ENCODE results near the gene ECE1. TPM values are rescaled to one million over a fixed set of nuclear protein-coding genes. Genes with fewer than 3 reads are reported as not detected.

Gene ECE1
- total and polyA plus RNA-seq, 2 of the 8 experiments (the other 6 are each of a cell fraction or from before 2014, with no cell fraction given), result 21.4 to 36.8 TPM

DNA sequence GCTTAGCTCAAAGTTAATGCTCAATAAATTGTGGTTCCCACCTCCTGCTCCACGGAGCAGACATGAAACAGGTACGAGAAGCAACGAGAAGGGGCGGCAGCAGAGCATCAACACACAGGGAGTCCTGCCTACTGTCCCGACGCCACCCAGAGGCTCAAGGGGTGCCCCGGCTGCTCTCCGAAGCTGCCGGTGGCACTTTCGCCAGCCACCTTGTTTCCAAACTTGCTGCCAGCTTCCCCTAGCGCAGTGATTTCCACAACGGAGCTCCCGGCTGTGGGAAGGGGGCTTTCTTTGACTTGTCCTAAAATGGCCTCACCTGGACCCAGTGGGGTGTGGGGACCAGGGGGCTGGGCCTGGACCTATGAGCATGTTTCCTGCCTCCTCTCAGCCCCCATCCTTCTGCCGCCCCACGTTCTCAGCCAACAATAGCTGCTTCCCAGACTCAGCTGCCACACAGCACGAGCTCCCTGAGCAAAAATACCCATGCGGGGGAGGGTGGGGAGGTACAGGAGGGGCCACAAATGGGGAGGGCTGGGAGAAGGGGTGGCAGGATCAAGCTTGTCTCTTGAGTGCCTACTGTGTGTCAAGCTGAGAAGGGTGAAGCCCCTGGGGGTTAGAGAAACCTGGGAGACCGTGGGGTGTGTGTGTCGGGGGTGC is 35.6 kb upstream of the ECE1 start:
- no peak overlapping the region for H4K5ac ChIP-seq (ENCODE audit: insufficient read length, low read depth, low read length)
- 0 out of 2 replicates have a peak overlapping the region, but pooled peaks have one; percentile 2 for H2BK5ac ChIP-seq (ENCODE audit: low read depth, low read length)
- no peak overlapping the region for H3K23ac ChIP-seq (ENCODE audit: insufficient read length)
- H3K4me1 ChIP-seq (replicated peaks in 1 of 4; ENCODE audit: control insufficient read depth in 3 of 4, insufficient read depth in 4 of 4, low read length in 3 of 4), result peaks cover 27 to 70% (median 51%) of the 10 kb centered on the region in 4 experiments
- no peak overlapping the region for H3K4ac ChIP-seq (replicated peaks; ENCODE audit: insufficient read length, low read depth, low read length)
- H3K9ac ChIP-seq (replicated peaks in 1 of 4; ENCODE audit: extremely low read depth in 1 of 4, low read depth in 3 of 4, low read length in 3 of 4), result no peak overlapping the region
- 73% methylated on average over 18 of the region's 19 CpGs; no CpG with 5 or more reads in 1 of the 2 experiments for WGBS, 2 experiments (ENCODE audit: extremely low coverage in 1 of 2, insufficient coverage in 1 of 2, insufficient read length in 1 of 2, insufficient replicate concordance in 2 of 2, low coverage in 1 of 2, low lambda C conversion rate in 2 of 2, missing lambda C conversion rate in 1 of 2)
- H3K4me3 ChIP-seq (ENCODE audit: extremely low read depth in 1 of 4, insufficient read depth in 2 of 4, low read depth in 3 of 4, low read length in 4 of 4), result no peak overlapping the region
- FAIRE-seq, result no peak
- H4K8ac ChIP-seq (ENCODE audit: extremely low read depth, insufficient read depth, low read length), result no peak overlapping the region
- CTCF ChIA-PET (ENCODE audit: partially characterized antibody), result interaction anchor here (0.6 to 15.0 kb wide), 14 partner anchors 9 to 1918 kb away, joined by 3 to 152 read pairs (median 6); no protein-coding TSS in a partner anchor
- H2BK12ac ChIP-seq (ENCODE audit: low read depth, low read length), result no peak overlapping the region; the same call in 1 of the 2 replicates
- no peak overlapping the region for H3K56ac ChIP-seq (replicated peaks; ENCODE audit: insufficient read length, low read depth, low read length)
- no peak overlapping the region for H3K14ac ChIP-seq (ENCODE audit: insufficient read length)
- DNase-seq (ENCODE audit: low read depth in 1 of 2, low spot score in 2 of 2), result no peak
- no peaks in the 10 kb centered on the region for H3K27me3 ChIP-seq (replicated peaks in 1 of 4; ENCODE audit: control insufficient read depth in 3 of 4, extremely low read depth in 1 of 4, insufficient read depth in 3 of 4, low read length in 3 of 4)
- H3K18ac ChIP-seq (ENCODE audit: extremely low read depth, low read length), result no peak overlapping the region
- H2BK15ac ChIP-seq (ENCODE audit: low read length), result 0 out of 2 replicates have a peak overlapping the region, but pooled peaks have one; percentile 2
- no peaks in the 10 kb centered on the region for H3K23me2 ChIP-seq (ENCODE audit: low read depth, low read length)
- H2BK120ac ChIP-seq (replicated peaks; ENCODE audit: low read depth, low read length), result no peak overlapping the region
- H3K9me3 ChIP-seq (ENCODE audit: insufficient read depth in 2 of 2, low read depth in 1 of 2, low read length in 1 of 2), result no peaks in the 10 kb centered on the region
- H2AK5ac ChIP-seq (ENCODE audit: low read depth, low read length), result no peak overlapping the region
- POLR2A ChIA-PET (ENCODE audit: partially characterized antibody), result interaction anchor here (0.7 to 1.6 kb wide), 6 partner anchors 8 to 299 kb away, joined by 3 to 4 read pairs (median 4); no protein-coding TSS in a partner anchor
- H3K27ac ChIP-seq (ENCODE audit: low read depth, low read length), result no peak overlapping the region
- H3K4me2 ChIP-seq (ENCODE audit: insufficient read depth in 1 of 2, low read depth in 2 of 2, low read length in 2 of 2), result no peak overlapping the region; a peak in 2 of 4 replicates
- no peaks in the 10 kb centered on the region for H3K36me3 ChIP-seq (ENCODE audit: control insufficient read depth in 2 of 4, insufficient read depth in 4 of 4, low read length in 3 of 4)
- H3K79me2 ChIP-seq (ENCODE audit: control insufficient read depth in 1 of 2, insufficient read depth in 2 of 2, low read length in 2 of 2), result peaks cover 0 to 1% of the 10 kb centered on the region in 2 experiments; a peak in 2 of 4 replicates
- H2BK20ac ChIP-seq (ENCODE audit: low read length), result peak overlapping the region; percentile 57; the same call in 1 of the 2 replicates
- H4K91ac ChIP-seq (replicated peaks; ENCODE audit: insufficient read length, low read length), result peak overlapping the region; percentile 4
- H4K20me1 ChIP-seq (replicated peaks in 1 of 2; ENCODE audit: control insufficient read depth in 1 of 2, insufficient read depth in 2 of 2, low read length in 2 of 2), result no peaks in the 10 kb centered on the region
- no peak overlapping the region for H2AFZ ChIP-seq (ENCODE audit: low read length)
- H3K79me1 ChIP-seq (ENCODE audit: low read depth, low read length), result peaks cover 2% of the 10 kb centered on the region; the same call in 1 of the 2 replicates
- TF ChIP-seq RAD21 (IDR thresholded peaks at IDR 0.05 in 1 of 2, conservative IDR thresholded peaks at IDR 0.05 in 1 of 2; ENCODE audit: low read depth in 2 of 2, low read length in 2 of 2) (no peak), ATF2 (IDR thresholded peaks at IDR 0.05; ENCODE audit: low read length) (no peak), YY1 (IDR thresholded peaks at IDR 0.05; ENCODE audit: low read depth, low read length) (no peak), ASH2L (IDR thresholded peaks at IDR 0.05; ENCODE audit: low read length) (no peak), NRF1 (IDR thresholded peaks at IDR 0.05; ENCODE audit: low read depth, low read length) (no peak), GABPA (IDR thresholded peaks at IDR 0.05; ENCODE audit: borderline replicate concordance, insufficient read depth, low read length) (no peak), EZH2 (IDR thresholded peaks at IDR 0.05; ENCODE audit: low read depth, low read length, severe bottlenecking) (no peak), KDM4A (IDR thresholded peaks at IDR 0.05; ENCODE audit: low read depth, low read length, severe bottlenecking) (no peak), MAFK (IDR thresholded peaks at IDR 0.05; ENCODE audit: low read depth, low read length) (no peak), TCF12 (IDR thresholded peaks at IDR 0.05; ENCODE audit: low read depth, low read length) (no peak)
